Heart left ventricle (tissue), 13 donors: Measurements from ENCODE around the gene PCBP1.

Experiments used
- CTCF ChIP-seq, 12 donors: fragments of 200-600 bp; sonication (generic) in 4 of 12; IDR thresholded peaks; one replicate each; pipeline versions ENCODE4 v1.5.0 to v1.8.0; 2018 to 2022; ENCODE audit warnings: antibody characterized with exemption in 12 of 12, mild to moderate bottlenecking in 5 of 12
- POLR2A ChIP-seq, 2 donors: fragments of 450-650 bp; IDR thresholded peaks; one replicate each; pipeline ENCODE4 v1.6.1; 2017; ENCODE audit warnings: antibody characterized with exemption in 2 of 2, mild to moderate bottlenecking in 2 of 2, moderate library complexity in 2 of 2
- donor health status: ischemic (EF 13 %, LVEDD 7.1; RV severe dilation, severe dysfunction).
- donor health status: DM: no; HTN: yes; CAD: no.
- donor health status: DM: no; HTN: no; CAD: no.
- donor health status: ischemic (EF 25% LVEDD 6.9; RV normal size, moderate dysfunction).
- donor health status: ischemic (EF 25% LVEDD 5.7; RV mildly dilated, moderate dysfunction).
- donor health status: ischemic (EF 35%, LVEDD 5.7; RV mildly dilated, moderate dysfunction).
- donor health status: nonischemic (EF 11% LVEDD 7.7; RV severe dilation, severe dysfunction).
- donor health status: DM: yes; HTN: yes; CAD: no.
- donor health status: PGD.
- donor health status: ischemic (EF 29% LVEDD 5.4; RV normal size, mild dysfunction).
- donor health status: nonischemic (EF 23%, LVEDD 6.1; RV moderate dilation, normal function).

GRCh38 chr2:70098032-70098431 lies 10.8 kb downstream of the PCBP1 start:
- no peak for TF ChIP-seq CTCF (IDR thresholded peaks at IDR 0.05)
- no peak for TF ChIP-seq POLR2A (IDR thresholded peaks at IDR 0.05)
